Epidermal melanocyte (primary cell): ENCODE data around the gene CNTNAP4.
A peak's percentile ranks its signal among the peaks of the same experiment; 100 is the strongest.

Experiments used
- DNase-seq: peaks from one replicate; pipeline ENCODE4 v3.0.0; 2011; ENCODE audit warnings: low spot score; ENCODE audit not compliant: insufficient read length

CNTNAP4 gene

GRCh38 chr16:76276745-76277438 lies at the start of gene CNTNAP4:
TSS of gene CNTNAP4 (plus strand) at chr16:76277401. CDS start at chr16:76277663, 262 bp downstream.
- DNase-seq: no peak

- DNase-seq: no peak
Measured at GRCh38 chr16:76228546-76229146, 48.6 kb upstream of the CNTNAP4 start.

- no peak for DNase-seq
Measured at GRCh38 chr16:76232704-76233103, 44.5 kb upstream of the CNTNAP4 start.

- DNase-seq: no peak
Measured at GRCh38 chr16:76235025-76235424, 42.2 kb upstream of the CNTNAP4 start.

- DNase-seq: no peak
Measured at GRCh38 chr16:76235426-76235825, 41.8 kb upstream of the CNTNAP4 start.

- no peak for DNase-seq
Measured at GRCh38 chr16:76237471-76237870, 39.7 kb upstream of the CNTNAP4 start.

- no peak for DNase-seq
Measured at GRCh38 chr16:76241755-76242154, 35.4 kb upstream of the CNTNAP4 start.

GRCh38 chr16:76243620-76244019 lies 33.6 kb upstream of the CNTNAP4 start:
- no peak for DNase-seq

- DNase-seq: no peak
Measured at GRCh38 chr16:76246587-76246986, 30.6 kb upstream of the CNTNAP4 start.

- no peak for DNase-seq
Measured at GRCh38 chr16:76265434-76266045, 11.7 kb upstream of the CNTNAP4 start.

- no peak for DNase-seq
Measured at GRCh38 chr16:76268824-76269223, 8.4 kb upstream of the CNTNAP4 start.

GRCh38 chr16:76277460-76278030 lies 344 bp downstream of the CNTNAP4 start:
- DNase-seq: no peak

GRCh38 chr16:76278086-76278485 lies 885 bp downstream of the CNTNAP4 start:
- no peak for DNase-seq

- DNase-seq: no peak
Measured at GRCh38 chr16:76278980-76279379, 1.8 kb downstream of the CNTNAP4 start.

- DNase-seq: no peak
Measured at GRCh38 chr16:76280421-76281215, 3.4 kb downstream of the CNTNAP4 start.

GRCh38 chr16:76287466-76287865 lies 10.3 kb downstream of the CNTNAP4 start:
- no peak for DNase-seq

- no peak for DNase-seq
Measured at GRCh38 chr16:76292218-76292617, 15.0 kb downstream of the CNTNAP4 start.

GRCh38 chr16:76293980-76294379 lies 16.8 kb downstream of the CNTNAP4 start:
- no peak for DNase-seq

GRCh38 chr16:76294396-76295214 lies 17.4 kb downstream of the CNTNAP4 start:
- peak; percentile 22 for DNase-seq

GRCh38 chr16:76297941-76298340 lies 20.7 kb downstream of the CNTNAP4 start:
- DNase-seq: no peak
